ENCODE data around the gene RPS27. TPM values are rescaled to one million over a fixed set of nuclear protein-coding genes. Genes with fewer than 3 reads are reported as not detected.

The RPS27 gene
- total and polyA plus RNA-seq, 2 experiments from 2014 or later = 1,371 to 3,355 TPM

GRCh38 chr1:153941826-153942725, 48.5 kb upstream of the RPS27 start:
- H3F3A ChIP-seq (replicated peaks; ENCODE audit: low read depth) = peaks cover 4% of the 10 kb centered on the region; the same call in 1 of the 2 replicates
- DNase-seq (ENCODE audit: low spot score) (no peak), ATAC-seq (no peak)
- H3K27ac Mint-ChIP-seq = no peak overlapping the region
- no peak overlapping the region for H3K4me2 ChIP-seq
- H3K9me2 ChIP-seq (ENCODE audit: insufficient read depth) = no peaks in the 10 kb centered on the region
- peaks cover 9% of the 10 kb centered on the region; the same call in 1 of the 2 replicates for H3K4me1 ChIP-seq (ENCODE audit: insufficient read depth)
- no peak overlapping the region for H2AFZ ChIP-seq
- no peak overlapping the region for H3K4me3 ChIP-seq
- no peak for TF ChIP-seq REST (IDR thresholded peaks at IDR 0.05; ENCODE audit: unreplicated experiment)
- no peak for TF ChIP-seq CTCF (conservative IDR thresholded peaks at IDR 0.05; ENCODE audit: low read depth in 2 of 2)
- no peak for TF ChIP-seq ZNF331 (CRISPR knock-in tag; IDR thresholded peaks at IDR 0.05; ENCODE audit: low read depth)
- no peak for TF ChIP-seq POLR2AphosphoS5 (IDR thresholded peaks at IDR 0.05; ENCODE audit: low read depth)
- TF ChIP-seq EZH2 (IDR thresholded peaks at IDR 0.05; ENCODE audit: low read depth, unreplicated experiment) = no peak
- TF ChIP-seq ZNF114 (CRISPR knock-in tag; IDR thresholded peaks at IDR 0.05) = no peak
- no peak for TF ChIP-seq EZH2phosphoT487 (IDR thresholded peaks at IDR 0.05; ENCODE audit: unreplicated experiment)
- no peak for TF ChIP-seq CREB1 (CRISPR knock-in tag; IDR thresholded peaks at IDR 0.05; ENCODE audit: low read depth)
- TF ChIP-seq NANOG (IDR thresholded peaks at IDR 0.05; ENCODE audit: borderline replicate concordance) = no peak
- TF ChIP-seq ZNF462 (CRISPR knock-in tag; IDR thresholded peaks at IDR 0.05) = no peak
- H4K20me1 ChIP-seq (replicated peaks; ENCODE audit: insufficient read depth) = no peaks in the 10 kb centered on the region
- peaks cover 11% of the 10 kb centered on the region for H3K4me1 Mint-ChIP-seq
- peaks cover 51% of the 10 kb centered on the region for H3K36me3 Mint-ChIP-seq (ENCODE audit: low read depth)
- H3K27me3 Mint-ChIP-seq (ENCODE audit: insufficient read depth, low read depth, poor library complexity) = peaks cover 19% of the 10 kb centered on the region
- no peak overlapping the region for H3K27ac ChIP-seq (ENCODE audit: low read depth)
- H3K9me3 Mint-ChIP-seq = no peaks in the 10 kb centered on the region; the same call in 2 of the 3 replicates
- peaks cover 16% of the 10 kb centered on the region for H3K79me2 ChIP-seq (replicated peaks; ENCODE audit: insufficient read depth)
- no peaks in the 10 kb centered on the region for H3K27me3 ChIP-seq (ENCODE audit: insufficient read depth)
- H3K36me3 ChIP-seq (ENCODE audit: insufficient read depth) = peaks cover 10% of the 10 kb centered on the region
- H3K4me3 Mint-ChIP-seq = no peak overlapping the region
